22Rv1 (cell line): ENCODE results near the gene TNK2.

Source experiments
- CTCF ChIP-seq: fragments of 450-650 bp; IDR thresholded peaks from 2 replicates; pipeline ENCODE4 v1.5.1; 2017; ENCODE audit warnings: mild to moderate bottlenecking
- ZFX ChIP-seq: fragments of 450-650 bp; IDR thresholded peaks from 2 replicates; pipeline ENCODE4 v1.6.1; 2017; ENCODE audit warnings: antibody characterized with exemption, borderline replicate concordance

DNA sequence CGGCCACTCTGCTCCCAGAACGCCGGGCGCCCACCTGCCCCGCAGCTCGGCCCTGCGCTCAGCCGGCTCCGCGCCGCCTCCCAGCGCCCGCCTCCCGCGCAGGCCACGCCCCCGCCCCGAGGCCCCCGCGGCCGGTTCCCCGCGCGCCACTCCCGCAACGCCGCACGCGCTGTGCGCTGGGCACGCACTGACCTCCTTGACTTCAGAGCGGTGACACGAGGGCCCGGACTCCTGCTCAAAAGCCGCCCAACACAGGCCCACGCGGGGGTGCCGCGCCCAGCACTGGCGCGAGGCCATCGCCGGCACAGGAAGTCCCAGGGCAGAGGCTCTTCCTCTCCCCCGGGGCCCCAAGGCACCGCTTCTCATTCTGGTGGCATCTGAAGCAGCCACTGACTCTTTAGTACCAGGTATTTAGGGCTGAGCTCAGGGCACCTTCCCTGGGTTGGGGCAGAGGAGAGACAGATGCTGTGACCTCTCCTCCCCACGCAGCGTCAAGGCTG is 12.4 kb downstream of the TNK2 start:
- TF ChIP-seq CTCF (no peak), ZFX (no peak)
